Activated CD4-positive, alpha-beta T cell treated with anti-CD3 and anti-CD28 coated beads for 4 hours (primary cell): Measurements from ENCODE around the gene CDIPT.
"Not testable (repeated sequence)": the region's sequence is repeated elsewhere in the genome, so short reads cannot be mapped to it uniquely, and the experiment has no call there.

Experiments used
- DNase-seq, 2 donors: peaks; one replicate each; pipeline ENCODE4 v3.0.0-alpha.2; 2020

Gene CDIPT

DNA sequence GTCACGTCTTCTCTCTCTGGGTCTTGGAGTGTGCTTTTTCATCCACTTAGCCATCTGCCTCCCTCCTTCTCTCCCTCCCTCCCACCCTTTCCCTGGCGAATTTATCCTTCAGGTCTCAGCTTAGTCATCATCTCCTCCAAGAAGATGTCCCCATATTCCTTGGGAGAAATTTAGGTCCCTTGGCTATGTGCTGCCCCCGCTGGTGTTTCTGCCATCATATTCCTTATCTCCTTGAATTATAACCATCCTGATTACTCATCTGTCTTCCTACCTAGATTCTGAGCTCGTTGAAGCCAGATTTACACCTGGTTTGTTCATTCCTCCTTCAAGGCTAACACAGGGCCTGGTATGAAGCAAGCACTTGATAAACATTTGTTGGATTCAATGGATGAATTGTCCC lies 31.3 kb upstream of the CDIPT start:
- no peak for DNase-seq

DNA sequence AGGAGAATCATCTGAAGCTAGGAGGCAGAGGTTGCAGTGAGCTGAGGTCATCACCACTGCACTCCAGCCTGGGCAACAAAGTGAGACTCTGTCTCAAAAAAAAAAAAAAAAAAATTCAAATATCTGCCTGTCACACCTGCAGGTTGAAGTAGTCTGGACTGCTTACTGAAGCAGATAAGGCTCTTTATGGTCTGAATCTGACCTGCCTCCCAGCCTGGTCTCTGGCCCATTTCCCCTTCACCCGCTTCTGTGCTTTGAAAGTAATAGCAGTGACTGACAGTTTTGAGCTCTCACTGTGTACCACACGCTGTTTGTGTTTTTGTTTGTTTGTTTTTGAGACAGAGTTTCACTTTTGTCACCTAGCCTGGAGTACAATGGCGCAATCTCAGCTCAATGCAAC lies 30.5 kb upstream of the CDIPT start:
- no peak for DNase-seq

DNA sequence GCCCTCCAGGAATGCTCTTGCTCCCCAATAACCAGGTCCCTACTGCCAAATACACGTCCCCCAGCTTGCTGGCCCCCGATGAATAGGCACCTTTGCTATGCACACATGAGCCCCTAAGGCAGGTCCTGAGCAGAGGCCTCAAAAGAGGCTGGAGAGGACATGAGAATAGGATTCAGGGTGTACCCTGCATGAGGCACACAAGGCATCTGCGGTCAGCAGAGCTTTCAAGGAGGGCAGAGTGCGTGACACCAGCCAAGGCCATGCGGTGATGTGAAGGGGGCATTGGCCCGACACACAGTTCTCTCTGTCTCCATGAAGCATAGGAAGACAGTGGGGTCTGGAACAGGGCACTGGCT lies 29.4 kb upstream of the CDIPT start:
- DNase-seq, result no peak

DNA sequence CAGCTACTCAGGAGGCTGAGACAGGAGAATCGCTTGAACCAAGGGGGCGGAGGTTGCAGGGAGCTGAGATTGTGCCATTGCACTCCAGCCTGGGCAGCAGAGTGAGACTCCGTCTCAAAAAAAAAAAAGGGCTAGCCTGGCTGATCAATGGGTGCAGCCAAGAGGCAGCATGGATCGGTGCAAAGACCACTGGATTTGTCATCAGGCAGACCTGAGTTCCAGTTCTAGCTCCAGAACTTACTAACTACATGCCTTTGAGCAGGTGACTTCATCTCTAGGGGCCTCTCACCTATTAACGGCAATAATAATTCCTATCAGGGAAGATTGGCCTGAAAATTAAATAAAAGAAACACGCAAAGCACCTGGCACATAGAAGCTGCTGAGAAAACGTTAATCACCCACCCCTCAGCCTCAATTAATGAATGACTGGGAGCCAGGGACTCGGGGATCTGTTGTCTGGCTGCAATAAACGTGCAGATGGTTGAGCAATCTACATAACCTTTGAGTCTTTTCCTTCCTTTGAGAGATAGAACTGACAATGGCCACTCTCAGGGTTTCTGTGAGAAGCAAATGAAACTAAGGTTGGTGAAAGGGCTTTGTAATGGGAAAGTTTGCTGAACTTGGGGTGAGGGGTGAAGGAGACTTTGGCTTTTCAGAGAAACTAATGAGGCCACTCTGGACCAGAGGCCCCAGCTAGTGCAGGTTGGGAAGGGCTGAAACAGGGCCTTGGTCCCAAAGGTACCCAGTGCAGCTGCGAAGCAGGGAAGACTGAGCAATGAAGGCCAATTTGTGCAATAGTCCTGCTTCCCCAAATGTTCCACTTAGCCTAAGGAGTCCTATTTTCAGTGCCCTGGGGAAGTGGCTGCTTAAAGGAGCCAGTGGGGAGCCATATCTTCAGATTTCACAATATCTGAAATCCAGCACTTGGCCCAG lies 28.8 kb upstream of the CDIPT start:
- DNase-seq, result no peak

DNA sequence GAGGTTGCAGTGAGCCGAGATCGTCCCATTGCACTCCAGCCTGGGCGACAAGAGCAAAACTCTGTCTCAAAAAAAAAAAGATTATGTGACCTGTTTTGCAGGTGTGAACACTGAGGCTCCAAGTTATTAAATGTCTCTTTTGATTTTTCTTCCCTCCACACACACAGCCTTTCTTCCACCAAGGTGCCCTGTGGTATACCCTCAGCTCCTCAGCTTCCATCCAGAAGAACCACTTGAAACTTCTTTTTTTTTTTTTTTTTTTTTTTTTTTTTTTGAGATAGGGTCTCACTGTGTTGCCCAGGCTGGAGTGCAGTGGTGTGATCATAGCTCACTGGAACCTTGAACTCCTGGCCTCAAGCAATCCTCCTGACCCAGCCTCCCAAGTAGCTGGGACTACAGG lies 26.3 kb upstream of the CDIPT start:
- not testable (repeated sequence) for DNase-seq

DNA sequence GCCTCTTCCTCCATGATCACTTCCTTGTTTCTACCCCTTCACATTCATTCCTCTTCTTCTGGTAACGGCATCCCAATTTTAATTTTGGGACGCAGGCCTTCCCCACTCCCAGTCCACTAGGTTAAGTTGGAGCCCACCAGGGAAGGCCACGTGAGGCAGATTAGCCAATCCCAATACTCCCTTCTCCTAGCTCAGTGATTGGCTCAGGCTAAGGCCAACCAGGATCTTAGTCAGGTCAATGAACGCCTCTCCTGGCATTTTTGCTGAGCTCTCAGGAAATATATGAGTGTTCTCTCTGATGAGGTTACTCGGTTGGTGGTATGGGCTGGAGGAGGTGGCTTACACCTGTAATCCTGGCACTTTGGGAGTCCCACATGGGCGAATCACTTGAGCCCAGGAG lies 21.0 kb upstream of the CDIPT start:
- DNase-seq, result no peak

DNA sequence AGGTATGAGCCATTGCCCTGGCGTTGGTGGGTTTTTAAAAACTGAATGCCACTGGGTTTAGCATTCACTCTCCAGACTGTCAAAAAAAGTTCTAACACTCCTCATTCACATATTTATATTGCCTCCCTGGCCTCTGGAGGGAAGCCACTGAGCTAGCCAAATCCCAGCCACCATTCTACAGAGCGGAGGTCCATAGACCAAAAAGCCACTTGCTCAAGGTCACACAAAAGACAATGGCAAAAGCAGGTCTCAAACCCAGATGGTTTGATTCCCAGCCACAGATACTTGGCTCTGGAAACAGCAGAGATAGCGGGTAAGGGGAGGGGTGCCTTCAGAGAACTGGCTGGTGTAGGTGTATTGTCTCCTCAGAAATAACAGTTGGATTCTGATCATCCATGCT lies 18.0 kb upstream of the CDIPT start:
- no peak for DNase-seq

DNA sequence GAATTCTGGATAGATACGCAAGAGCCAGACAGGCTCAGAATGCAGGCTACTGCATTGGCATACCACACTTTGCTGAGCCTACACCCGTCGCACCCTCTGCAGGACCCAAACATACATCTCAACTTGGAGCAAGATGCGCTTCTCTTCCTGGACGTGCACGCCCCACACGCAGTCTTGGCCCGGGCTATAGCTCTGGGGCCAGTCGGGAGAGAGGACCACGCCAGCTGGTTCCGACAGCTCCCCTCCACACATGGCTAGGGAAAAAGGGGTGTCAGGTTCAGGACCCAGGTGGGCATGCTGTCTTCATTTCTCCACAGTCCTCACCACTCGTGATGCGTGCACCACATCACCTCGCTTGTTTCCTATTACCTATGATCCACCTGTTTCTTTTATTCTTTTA lies 15.1 kb upstream of the CDIPT start:
- no peak for DNase-seq

DNA sequence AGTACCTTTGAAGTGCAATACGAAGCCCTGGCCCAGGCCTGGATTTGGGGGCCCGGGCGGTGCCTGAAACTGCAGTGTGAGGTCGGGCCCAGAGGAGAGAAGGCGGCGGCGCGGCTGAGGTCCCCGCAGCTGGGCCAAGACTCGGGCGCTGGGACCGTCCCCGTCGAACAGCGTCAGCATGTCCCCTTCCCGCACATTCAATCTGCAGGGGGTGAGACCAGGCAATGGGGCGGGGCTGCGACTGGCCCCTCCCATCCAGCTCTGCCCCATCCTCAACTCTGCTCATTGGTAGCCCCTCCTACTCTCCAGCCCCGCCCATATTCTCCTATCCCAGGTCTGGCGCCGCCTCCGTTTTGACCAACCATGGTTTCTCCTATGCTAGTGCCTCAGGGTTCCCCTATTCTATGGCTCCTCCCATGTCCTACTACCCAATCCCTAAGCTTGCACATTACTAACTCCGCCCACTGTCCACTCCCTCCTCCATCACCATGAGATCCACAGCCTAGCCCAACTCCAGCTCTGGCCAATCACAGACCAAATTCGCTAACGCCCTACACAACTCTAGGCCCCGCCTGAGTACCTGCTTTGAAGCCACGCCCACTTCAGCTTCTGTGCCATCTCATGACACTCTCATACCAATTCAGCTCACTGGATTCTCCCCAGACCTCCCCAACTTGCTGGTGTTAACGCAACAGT lies 14.4 kb upstream of the CDIPT start:
- DNase-seq, result peak; percentile 34 to 36

DNA sequence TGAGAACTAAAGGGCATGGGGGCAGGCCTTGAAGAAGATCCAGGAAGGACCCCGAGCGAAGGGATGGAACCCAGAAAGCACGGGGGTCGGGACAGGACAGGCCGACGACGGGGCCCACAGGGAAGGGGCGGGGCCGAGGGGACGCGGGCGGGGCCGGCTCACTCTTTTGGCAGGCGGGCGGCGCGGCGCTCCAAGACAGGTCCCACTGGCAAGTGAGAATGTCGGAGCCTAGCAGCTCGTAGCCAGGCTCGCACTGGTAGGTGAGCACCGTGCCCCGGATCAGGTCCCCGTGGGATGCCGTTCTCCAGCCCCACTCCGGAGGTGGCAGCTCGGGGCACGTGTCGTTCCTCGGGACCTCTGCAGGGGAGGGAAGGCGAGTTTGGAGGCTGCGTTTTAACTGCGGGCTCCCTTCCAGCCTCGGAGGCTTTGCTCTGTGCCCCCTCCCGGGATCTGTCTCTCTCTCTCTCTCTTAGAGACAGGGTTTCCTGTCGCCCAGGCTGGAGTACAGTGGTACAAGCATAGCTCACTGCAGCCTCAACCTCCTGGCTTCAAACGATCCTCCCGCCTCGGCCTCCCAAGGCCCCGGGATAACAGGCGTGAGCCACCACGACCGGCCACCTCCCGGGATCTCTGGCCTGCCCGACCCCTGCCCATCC lies 13.7 kb upstream of the CDIPT start:
- DNase-seq, result peak; percentile 34 to 41

DNA sequence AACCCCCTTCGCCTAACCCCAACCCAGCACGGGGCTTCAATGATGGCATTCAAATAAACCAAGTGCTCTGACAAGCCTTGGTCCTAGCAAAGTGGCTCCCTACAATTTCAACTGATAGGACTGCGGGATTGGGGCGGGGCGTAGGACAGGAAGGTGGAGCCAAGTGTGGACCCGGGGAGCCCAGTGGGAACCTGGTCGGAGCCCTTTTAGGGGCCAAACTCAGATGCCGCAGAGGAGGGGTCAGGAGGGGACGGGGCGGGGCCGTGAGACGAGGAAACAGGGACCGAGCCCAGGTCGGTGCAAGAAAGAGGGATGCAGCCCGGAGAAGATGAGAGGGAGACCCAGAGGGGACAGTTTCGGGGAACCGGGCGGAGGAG lies 13.2 kb upstream of the CDIPT start:
- no peak for DNase-seq

DNA sequence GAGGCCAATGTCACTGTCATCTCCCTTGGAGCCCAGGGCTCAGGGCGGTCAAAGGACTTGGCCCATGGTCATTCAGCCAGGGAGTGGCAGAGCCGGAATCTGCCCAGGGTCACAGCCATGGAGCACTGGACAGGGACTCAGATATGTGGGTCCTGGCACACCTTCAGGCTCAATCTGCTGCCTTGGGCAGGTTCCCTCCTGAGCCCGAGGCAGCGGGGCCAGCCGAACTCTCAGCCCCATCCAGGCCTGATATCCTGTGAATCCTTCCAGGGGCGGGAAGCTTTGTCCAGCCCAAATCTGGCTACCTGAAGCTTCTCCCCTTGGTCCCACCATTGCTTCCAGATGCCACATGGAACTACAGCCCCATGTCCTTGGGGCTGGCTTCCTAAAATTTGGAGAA lies 12.2 kb upstream of the CDIPT start:
- DNase-seq, result no peak

DNA sequence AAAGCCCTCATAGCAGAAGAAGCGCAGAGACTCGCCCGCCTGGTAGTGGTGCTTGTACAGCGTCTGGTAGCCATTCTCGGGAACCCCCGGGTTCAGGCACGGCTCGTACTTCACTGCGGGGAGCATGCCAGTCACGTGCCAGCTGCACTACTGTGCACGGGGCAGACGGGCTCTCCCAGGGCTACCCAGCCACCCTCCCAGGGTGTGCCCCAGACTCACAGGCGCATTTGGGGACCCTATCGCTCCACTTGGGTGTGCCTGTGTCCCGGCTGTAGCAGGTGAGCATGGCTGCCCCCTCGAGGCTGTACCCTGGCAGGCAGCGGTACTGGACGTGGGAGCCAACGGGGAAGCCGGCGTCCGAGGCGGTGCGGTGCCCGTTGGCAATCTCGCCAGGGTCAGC lies 10.3 kb upstream of the CDIPT start:
- no peak for DNase-seq

DNA sequence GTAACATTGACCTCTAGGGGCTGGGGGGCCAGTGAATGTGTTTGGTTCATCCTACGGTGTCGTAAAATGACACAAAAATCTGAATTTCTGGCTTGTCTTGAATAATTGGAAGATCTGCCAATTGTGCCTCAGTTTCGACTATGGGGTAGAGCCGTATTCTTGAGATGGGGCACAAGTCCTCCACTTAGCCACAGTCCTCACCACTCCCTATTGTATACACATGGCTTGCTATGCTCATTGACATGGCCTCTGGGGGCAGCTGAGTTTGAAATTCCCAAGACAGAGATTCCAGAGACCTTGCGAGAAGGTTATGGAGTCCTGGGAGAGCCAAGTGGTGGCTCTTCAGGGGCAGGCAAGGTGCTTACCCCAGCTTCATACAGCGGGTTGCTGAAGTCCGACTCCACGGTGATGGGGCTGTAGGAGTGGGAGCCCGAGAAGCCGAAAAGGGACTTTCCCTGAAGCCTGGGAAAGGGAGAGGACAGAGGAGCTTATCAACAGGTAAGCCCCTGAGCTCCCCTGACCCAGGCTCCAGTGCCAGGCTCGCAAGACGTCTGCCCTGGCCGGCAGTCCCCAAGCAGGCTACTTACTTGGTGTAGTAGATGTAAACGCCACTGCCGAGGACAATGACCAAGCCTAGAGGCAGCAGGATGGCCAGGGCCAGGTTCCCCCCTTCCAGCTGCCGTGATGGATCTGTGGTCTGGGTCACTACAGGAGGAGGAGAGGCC lies 9.0 kb upstream of the CDIPT start:
- no peak for DNase-seq

DNA sequence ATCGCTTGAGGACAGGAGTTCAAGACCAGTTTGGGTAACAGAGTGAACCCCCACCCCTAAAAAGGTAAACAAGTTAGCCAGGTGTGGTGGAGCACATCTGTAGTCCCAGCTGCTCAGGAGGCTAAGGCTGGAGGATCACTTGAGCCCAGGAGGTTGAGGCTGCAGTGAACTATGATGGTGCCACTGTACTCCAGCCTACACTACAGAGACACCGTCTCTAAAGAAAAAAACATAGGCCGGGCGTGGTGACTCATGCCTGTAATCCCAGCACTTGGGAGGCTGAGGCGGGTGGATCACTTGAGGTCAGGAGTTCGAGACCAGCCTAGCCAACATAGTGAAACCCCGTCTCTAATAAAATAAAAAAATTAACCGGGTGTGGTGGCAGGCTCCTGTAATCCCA lies 6.0 kb upstream of the CDIPT start:
- DNase-seq, result not testable (repeated sequence)

DNA sequence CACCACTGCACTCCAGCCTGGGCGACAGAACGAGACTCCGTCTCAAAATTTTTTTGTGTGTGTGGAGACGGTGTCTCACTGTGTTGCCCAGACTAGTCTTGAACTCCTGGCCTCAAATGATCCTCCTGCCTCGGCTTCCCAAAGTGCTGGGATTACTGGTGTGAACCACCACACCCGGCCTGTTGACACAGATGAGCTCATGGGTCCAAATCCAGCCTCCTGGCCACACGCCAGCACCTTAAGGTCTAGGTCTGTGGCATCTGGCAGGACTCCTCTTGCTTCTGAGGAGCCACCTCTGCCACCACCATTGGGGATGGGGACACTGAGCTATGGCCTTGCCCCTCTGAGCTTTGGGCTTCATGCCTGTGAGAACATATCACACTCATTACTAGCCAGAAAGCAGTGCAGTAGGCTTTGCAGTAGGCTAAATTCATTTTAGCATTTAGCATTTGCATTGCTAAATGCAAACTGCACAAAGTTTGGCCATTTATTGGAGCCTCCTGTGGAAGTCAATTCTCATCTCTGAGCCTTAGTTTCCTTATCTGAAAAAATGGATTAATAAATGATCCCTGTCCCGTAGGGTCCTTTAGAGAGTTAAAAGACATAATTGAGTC lies 5.5 kb upstream of the CDIPT start:
- no peak for DNase-seq

DNA sequence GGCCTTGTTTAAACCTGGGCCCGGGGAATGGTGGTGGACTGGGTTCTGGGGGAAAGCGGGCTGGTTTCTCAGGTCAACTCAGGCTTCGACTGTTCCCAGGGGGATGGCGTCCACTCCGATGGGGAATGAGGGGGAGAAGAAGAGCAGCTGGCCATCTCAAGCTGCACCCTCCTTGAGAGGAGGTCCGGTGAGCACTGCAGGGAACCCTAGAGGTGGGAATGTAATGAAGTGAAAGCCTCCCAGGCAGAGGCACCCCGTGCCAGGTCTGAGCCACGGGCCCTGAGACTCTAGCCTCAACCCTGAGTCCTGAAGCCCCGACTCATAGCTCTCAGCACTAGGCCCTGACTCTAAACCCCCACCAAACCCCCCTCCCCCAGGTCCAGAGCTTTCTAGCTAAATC lies 1.2 kb upstream of the CDIPT start:
- DNase-seq, result no peak

DNA sequence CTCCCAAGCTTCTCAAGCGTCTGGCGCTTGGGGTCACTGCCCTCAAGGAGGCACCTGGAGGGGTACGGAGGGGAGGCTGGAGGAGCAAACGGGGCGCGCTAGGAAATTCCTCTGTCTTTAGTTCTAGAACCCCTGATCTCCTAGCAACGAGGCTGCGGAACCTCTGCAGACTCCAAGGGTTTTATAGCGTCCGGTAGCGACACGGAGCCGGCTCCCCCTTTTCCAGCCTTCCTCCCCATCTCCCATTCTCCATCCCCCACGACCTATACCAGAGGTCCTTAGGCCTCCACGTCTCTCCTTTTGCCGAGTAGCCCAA lies 601 bp upstream of the CDIPT start:
- no peak for DNase-seq

DNA sequence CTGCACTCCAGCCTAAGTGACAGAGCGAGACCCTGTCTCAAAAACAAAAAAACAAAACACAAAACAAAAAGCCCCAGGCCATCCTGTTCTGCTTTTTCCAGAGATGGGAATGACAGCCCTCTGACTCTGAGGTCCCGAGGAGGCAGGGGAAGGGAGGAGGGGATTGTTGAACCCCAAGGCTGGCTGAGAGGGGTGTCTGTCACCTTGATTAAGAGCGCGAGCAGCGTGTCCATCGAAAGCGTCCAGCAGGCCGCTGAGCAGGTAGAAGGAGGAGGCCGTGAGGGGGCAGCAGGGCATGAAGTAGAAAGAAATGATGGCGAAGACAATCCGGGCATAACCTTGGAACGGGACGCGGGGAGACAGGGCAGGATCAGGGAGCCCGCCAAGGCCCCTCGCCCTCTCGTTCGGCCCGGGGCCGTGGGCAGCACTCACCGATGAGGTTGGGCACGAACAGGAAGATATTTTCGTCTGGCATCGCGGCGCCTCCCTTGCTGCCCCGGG lies 593 bp downstream of the CDIPT start:
- DNase-seq, result no peak

DNA sequence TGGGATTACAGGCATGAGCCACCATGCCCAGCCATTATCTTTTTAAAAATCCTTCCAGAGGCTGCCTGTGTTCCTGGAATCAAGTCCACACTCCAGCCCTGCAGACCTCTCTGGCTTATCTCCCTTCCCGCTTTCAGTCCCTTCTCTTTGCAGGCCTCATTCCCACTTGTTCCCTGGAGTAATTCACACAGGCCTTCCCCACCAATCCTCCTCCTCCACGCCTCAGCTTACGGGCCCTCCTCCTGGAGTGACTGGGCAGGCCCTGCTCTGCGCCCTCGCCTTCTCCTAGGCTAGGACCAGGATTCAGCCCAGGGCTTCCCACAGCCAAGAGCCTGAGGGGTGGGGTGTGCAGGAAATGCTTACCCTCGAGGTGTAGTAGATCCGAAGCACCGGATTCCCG lies 2.8 kb downstream of the CDIPT start:
- DNase-seq, result no peak

DNA sequence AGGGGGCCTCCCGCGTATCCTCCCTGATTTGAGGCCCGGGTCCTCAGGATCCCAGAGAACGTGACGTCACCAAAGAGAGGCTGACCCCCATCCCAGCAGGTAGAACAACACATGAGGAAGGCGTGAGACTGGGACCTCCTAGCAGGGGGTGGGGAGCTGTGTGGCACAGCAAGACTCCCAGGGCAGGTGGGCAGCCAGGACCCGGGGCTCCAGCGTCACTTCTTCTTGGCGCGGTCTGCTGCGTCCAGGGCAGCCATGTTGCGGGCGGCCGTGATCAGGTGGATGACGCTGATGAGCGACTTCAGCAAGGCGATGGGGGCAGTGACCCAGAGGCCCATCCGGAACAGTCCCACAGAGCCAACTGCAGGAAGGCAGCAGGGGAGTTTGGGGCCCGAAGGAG lies 4.1 kb downstream of the CDIPT start:
- DNase-seq, result no peak

DNA sequence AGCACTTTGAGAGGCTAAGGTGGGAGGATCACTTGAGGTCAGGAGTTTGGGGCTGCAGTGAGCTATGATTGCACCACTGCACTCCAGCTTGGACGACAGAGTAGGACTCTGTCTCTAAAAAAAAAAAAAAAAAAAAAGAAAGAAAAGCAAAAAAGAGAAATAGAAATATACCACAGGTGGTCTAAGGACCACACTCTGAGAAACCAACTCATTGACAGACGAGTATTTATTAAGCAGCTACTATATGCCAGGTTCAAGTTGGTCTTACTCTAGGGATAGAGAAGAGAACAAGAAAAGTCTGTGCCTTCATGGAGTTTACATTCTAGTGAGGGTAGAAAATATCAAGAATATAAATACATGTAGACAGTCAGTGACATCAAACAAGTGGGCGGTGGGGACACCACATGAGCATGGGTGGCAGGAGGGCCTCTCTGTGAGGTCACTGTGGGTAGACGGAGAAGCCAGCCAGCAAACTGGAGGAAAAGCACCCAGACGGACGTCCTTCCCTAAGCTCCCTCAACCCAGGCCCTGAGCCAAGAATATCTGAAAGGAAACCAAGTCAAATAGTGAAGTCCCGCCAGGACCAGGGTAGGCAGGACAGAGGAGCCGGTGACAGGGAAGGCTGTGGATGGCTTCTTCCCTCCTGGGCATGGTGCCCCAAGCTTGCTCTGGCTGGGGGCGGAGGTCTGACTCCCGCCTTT lies 4.7 kb downstream of the CDIPT start:
- no peak for DNase-seq
